H1 (cell line): ENCODE measurements around the gene TMEM220. TPM values are rescaled to one million over a fixed set of nuclear protein-coding genes. Genes with fewer than 3 reads are reported as not detected.

Experiments
- CTCF ChIA-PET: fragments of 300-600 bp; sonication (Branson Sonifier 250); formaldehyde crosslinking; loops from one replicate; lab custom pipeline; 2021; ENCODE audit not compliant: partially characterized antibody; lab: Charles Lee
- POLR2A ChIA-PET: fragments of 300-600 bp; sonication (Branson Sonifier 250); formaldehyde crosslinking; loops from one replicate; lab custom pipeline; 2021; ENCODE audit warnings: inconsistent platforms; ENCODE audit not compliant: partially characterized antibody; lab: Charles Lee
- DNase-seq, 2 experiments: peaks; one replicate each; pipeline versions ENCODE4 v3.0.0 to v3.0.0-alpha.2; 2010 to 2022; ENCODE audit warnings: low spot score in 2 of 2, low read depth in 1 of 2, mixed read lengths in 1 of 2
- FAIRE-seq: peaks from 2 replicates; lab custom pipeline; 2011; peaks lifted over from hg19 to GRCh38; lab: Jason Lieb, UNC
- H2AFZ ChIP-seq: 2 replicates; pipeline ENCODE4 v1.8.1; 2012; ENCODE audit warnings: low read length, inconsistent platforms
- H2AK5ac ChIP-seq: 2 replicates; pipeline ENCODE4 v1.6.1; 2013; ENCODE audit warnings: low read depth, low read length
- H2BK120ac ChIP-seq: replicated peaks from 2 replicates; pipeline ENCODE3; 2013; ENCODE audit warnings: low read depth, low read length, inconsistent platforms
- H2BK12ac ChIP-seq: 2 replicates; pipeline ENCODE4 v1.6.1; 2013; ENCODE audit warnings: low read depth, low read length
- H2BK15ac ChIP-seq: 2 replicates; pipeline ENCODE4 v1.6.1; 2013; ENCODE audit warnings: low read length
- H2BK20ac ChIP-seq: 2 replicates; pipeline ENCODE4 v1.6.1; 2013; ENCODE audit warnings: low read length
- H2BK5ac ChIP-seq: 2 replicates; pipeline ENCODE4 v1.6.1; 2013; ENCODE audit warnings: low read depth, low read length
- H3K14ac ChIP-seq: 2 replicates; pipeline ENCODE4 v1.6.1; 2013; ENCODE audit warnings: inconsistent platforms; ENCODE audit not compliant: insufficient read length
- H3K18ac ChIP-seq: 2 replicates; pipeline ENCODE4 v1.6.1; 2013; ENCODE audit warnings: low read length; ENCODE audit errors: extremely low read depth
- H3K23ac ChIP-seq: 2 replicates; pipeline ENCODE4 v1.6.1; 2013; ENCODE audit warnings: inconsistent platforms; ENCODE audit not compliant: insufficient read length
- H3K23me2 ChIP-seq: 2 replicates; pipeline ENCODE4 v1.6.1; 2013; ENCODE audit warnings: low read depth, low read length
- H3K27ac ChIP-seq: 2 replicates; pipeline ENCODE4 v1.6.1; 2011; ENCODE audit warnings: low read depth, low read length, inconsistent platforms
- H3K27me3 ChIP-seq, 4 experiments: replicated peaks in 1 of 4; 1 replicate in 1 of 4; 2 replicates in 3 of 4; pipeline versions ENCODE4 v1.6.1 to v1.8.1; 2011 to 2013; ENCODE audit warnings: low read length in 3 of 4, mild to moderate bottlenecking in 3 of 4, inconsistent platforms in 2 of 4, mixed read lengths in 2 of 4, moderate library complexity in 1 of 4; ENCODE audit not compliant: control insufficient read depth in 3 of 4, insufficient read depth in 3 of 4; ENCODE audit errors: extremely low read depth in 1 of 4
- H3K36me3 ChIP-seq, 4 experiments: 2 replicates each; pipeline versions ENCODE4 v1.6.1 to v1.8.1; 2011 to 2013; ENCODE audit warnings: mild to moderate bottlenecking in 4 of 4, low read length in 3 of 4, moderate library complexity in 2 of 4, control low read depth in 1 of 4, inconsistent platforms in 1 of 4; ENCODE audit not compliant: insufficient read depth in 4 of 4, control insufficient read depth in 2 of 4
- H3K4ac ChIP-seq: replicated peaks from 2 replicates; pipeline ENCODE3; 2013; ENCODE audit warnings: low read length, low read depth, mixed read lengths, inconsistent platforms; ENCODE audit not compliant: insufficient read length
- H3K4me1 ChIP-seq, 4 experiments: replicated peaks in 1 of 4; 1 replicate in 1 of 4; 2 replicates in 3 of 4; pipeline versions ENCODE4 v1.6.1 to v1.8.1; 2011 to 2013; ENCODE audit warnings: low read length in 3 of 4, inconsistent platforms in 2 of 4, mixed read lengths in 1 of 4; ENCODE audit not compliant: insufficient read depth in 4 of 4, control insufficient read depth in 3 of 4
- H3K4me2 ChIP-seq, 2 experiments: 2 replicates each; pipeline versions ENCODE4 v1.6.1 to v1.8.1; 2011 to 2013; ENCODE audit warnings: low read depth in 2 of 2, low read length in 2 of 2, control low read depth in 1 of 2, inconsistent platforms in 1 of 2, mild to moderate bottlenecking in 1 of 2; ENCODE audit not compliant: insufficient read depth in 1 of 2
- H3K4me3 ChIP-seq, 4 experiments: fragments of 200-600, 300-600 bp in 1 of 4; sonication (generic), shearing (Covaris generic), sonication (Bioruptor Twin) in 1 of 4; 2 replicates each; pipeline versions ENCODE4 v1.5.1 to v1.8.1; 2011 to 2016; ENCODE audit warnings: low read length in 4 of 4, low read depth in 3 of 4, control low read depth in 2 of 4, inconsistent platforms in 2 of 4, mild to moderate bottlenecking in 2 of 4, mixed read lengths in 1 of 4, moderate library complexity in 1 of 4; ENCODE audit not compliant: insufficient read depth in 2 of 4; ENCODE audit errors: extremely low read depth in 1 of 4
- H3K56ac ChIP-seq: replicated peaks from 2 replicates; pipeline ENCODE3; 2013; ENCODE audit warnings: low read depth, mild to moderate bottlenecking, mixed read lengths, low read length, inconsistent platforms; ENCODE audit not compliant: insufficient read length
- H3K79me1 ChIP-seq: 2 replicates; pipeline ENCODE4 v1.6.1; 2013; ENCODE audit warnings: low read depth, low read length, control low read depth
- H3K79me2 ChIP-seq, 2 experiments: 2 replicates each; pipeline versions ENCODE4 v1.6.1 to v1.8.1; 2012 to 2013; ENCODE audit warnings: low read length in 2 of 2, mild to moderate bottlenecking in 2 of 2, inconsistent platforms in 1 of 2; ENCODE audit not compliant: insufficient read depth in 2 of 2, control insufficient read depth in 1 of 2
- H3K9ac ChIP-seq, 4 experiments: replicated peaks in 1 of 4; 1 replicate in 1 of 4; 2 replicates in 3 of 4; pipeline versions ENCODE4 v1.6.1 to v1.8.1; 2011 to 2013; ENCODE audit warnings: low read depth in 3 of 4, low read length in 3 of 4, control low read depth in 2 of 4, mild to moderate bottlenecking in 2 of 4, moderate library complexity in 2 of 4, inconsistent platforms in 1 of 4; ENCODE audit errors: extremely low read depth in 1 of 4
- H3K9me3 ChIP-seq, 2 experiments: 2 replicates each; pipeline versions ENCODE4 v1.6.1 to v1.8.1; 2012 to 2013; ENCODE audit warnings: mild to moderate bottlenecking in 2 of 2, moderate library complexity in 2 of 2, control low read depth in 1 of 2, inconsistent platforms in 1 of 2, low read depth in 1 of 2, low read length in 1 of 2, mixed read lengths in 1 of 2; ENCODE audit not compliant: insufficient read depth in 2 of 2
- H4K20me1 ChIP-seq, 2 experiments: replicated peaks in 1 of 2; 2 replicates each; pipeline versions ENCODE3 to v1.8.1; 2011 to 2013; ENCODE audit warnings: inconsistent platforms in 2 of 2, low read length in 2 of 2, mild to moderate bottlenecking in 1 of 2; ENCODE audit not compliant: insufficient read depth in 2 of 2, control insufficient read depth in 1 of 2
- H4K5ac ChIP-seq: 2 replicates; pipeline ENCODE4 v1.6.1; 2013; ENCODE audit warnings: low read length, low read depth, mixed read lengths, inconsistent platforms; ENCODE audit not compliant: insufficient read length
- H4K8ac ChIP-seq: 2 replicates; pipeline ENCODE4 v1.8.0; 2013; ENCODE audit warnings: mild to moderate bottlenecking, moderate library complexity, low read length, inconsistent platforms; ENCODE audit not compliant: insufficient read depth; ENCODE audit errors: extremely low read depth
- H4K91ac ChIP-seq: replicated peaks from 2 replicates; pipeline ENCODE3; 2013; ENCODE audit warnings: low read length, mixed read lengths, inconsistent platforms; ENCODE audit not compliant: insufficient read length
- BACH1 ChIP-seq: IDR thresholded peaks from 2 replicates; pipeline ENCODE4 v1.6.1; 2012; ENCODE audit warnings: low read length, improper control_type of control experiment
- BRCA1 ChIP-seq: IDR thresholded peaks from 2 replicates; pipeline ENCODE4 v1.6.1; 2012; ENCODE audit warnings: low read depth, low read length, improper control_type of control experiment
- CHD2 ChIP-seq: IDR thresholded peaks from 2 replicates; pipeline ENCODE4 v1.6.1; 2012; ENCODE audit warnings: low read length, improper control_type of control experiment
- GTF2F1 ChIP-seq: IDR thresholded peaks from 2 replicates; pipeline ENCODE4 v1.6.1; 2012; ENCODE audit warnings: low read depth, low read length, improper control_type of control experiment, borderline replicate concordance
- JUND ChIP-seq: IDR thresholded peaks from 2 replicates; pipeline ENCODE4 v1.6.1; 2011; ENCODE audit warnings: mild to moderate bottlenecking, improper control_type of control experiment, low read length
- MAFK ChIP-seq: IDR thresholded peaks from 2 replicates; pipeline ENCODE4 v1.6.1; 2012; ENCODE audit warnings: low read depth, mild to moderate bottlenecking, improper control_type of control experiment, low read length
- PHF8 ChIP-seq: fragments of 200-600 bp; sonication (generic); conservative IDR thresholded peaks from 2 replicates; pipeline ENCODE4 v1.7.1; 2012; ENCODE audit warnings: low read depth, mild to moderate bottlenecking, inconsistent platforms, low read length, moderate library complexity
- POLR2A ChIP-seq, 2 experiments: IDR thresholded peaks; 1 replicate in 1 of 2; 2 replicates in 1 of 2; pipeline ENCODE4 v1.6.1; 2011; ENCODE audit warnings: low read depth in 2 of 2, low read length in 2 of 2, mild to moderate bottlenecking in 2 of 2; ENCODE audit errors: control extremely low read depth in 1 of 2
- TAF1 ChIP-seq: IDR thresholded peaks from 2 replicates; pipeline ENCODE4 v1.6.1; 2011; ENCODE audit warnings: mild to moderate bottlenecking, low read depth, low read length
- WGBS, 2 experiments: shearing (Covaris generic) in 1 of 2; methylation state at CpG; one replicate each; pipeline versions ENCODE4 v1.1.6 to v1.1.7; 2013 to 2015; ENCODE audit warnings: low lambda C conversion rate in 2 of 2, mixed read lengths in 2 of 2, inconsistent platforms in 1 of 2, low coverage in 1 of 2, missing lambda C conversion rate in 1 of 2; ENCODE audit not compliant: insufficient replicate concordance in 2 of 2, insufficient coverage in 1 of 2, insufficient read length in 1 of 2; ENCODE audit errors: extremely low coverage in 1 of 2, missing lambda C conversion rate in 1 of 2; 5-methylcytosine and 5-hydroxymethylcytosine counted together
- polyA plus RNA-seq, 7 experiments: library from polyadenylated mRNA; depleted of rRNA in 3 of 7; stranded (reverse) in 5 of 7; unstranded in 2 of 7; fragments of >200 nt in 5 of 7; fragments of 200-250 nt in 2 of 7; gene quantifications; 1 replicate in 5 of 7; 2 replicates in 1 of 7; 4 replicates in 1 of 7; pipeline versions ENCODE4 v1.2.1 to v1.2.3, GENCODE V29; 2011 to 2013; ENCODE audit warnings: missing spikeins in 2 of 7, mixed read lengths in 2 of 7
- total RNA-seq: library from RNA; stranded (reverse); fragmentation: NEBNext Ultra II Directional; extraction: Animal tissue kit (Norgen Biotek cat#: 25700); gene quantifications from 2 replicates; pipeline ENCODE4 v1.2.1, GENCODE V29; 2021
- TF ChIP-seq, protein P1 (sequence below): IDR thresholded peaks from 2 replicates; pipeline ENCODE4 v1.6.1; 2012; ENCODE audit warnings: low read length, inconsistent platforms

Gene TMEM220
- total and polyA plus RNA-seq, 2 of the 8 experiments (the other 6 are each of a cell fraction or from before 2014, with no cell fraction given): 3.8 to 4.1 TPM

DNA sequence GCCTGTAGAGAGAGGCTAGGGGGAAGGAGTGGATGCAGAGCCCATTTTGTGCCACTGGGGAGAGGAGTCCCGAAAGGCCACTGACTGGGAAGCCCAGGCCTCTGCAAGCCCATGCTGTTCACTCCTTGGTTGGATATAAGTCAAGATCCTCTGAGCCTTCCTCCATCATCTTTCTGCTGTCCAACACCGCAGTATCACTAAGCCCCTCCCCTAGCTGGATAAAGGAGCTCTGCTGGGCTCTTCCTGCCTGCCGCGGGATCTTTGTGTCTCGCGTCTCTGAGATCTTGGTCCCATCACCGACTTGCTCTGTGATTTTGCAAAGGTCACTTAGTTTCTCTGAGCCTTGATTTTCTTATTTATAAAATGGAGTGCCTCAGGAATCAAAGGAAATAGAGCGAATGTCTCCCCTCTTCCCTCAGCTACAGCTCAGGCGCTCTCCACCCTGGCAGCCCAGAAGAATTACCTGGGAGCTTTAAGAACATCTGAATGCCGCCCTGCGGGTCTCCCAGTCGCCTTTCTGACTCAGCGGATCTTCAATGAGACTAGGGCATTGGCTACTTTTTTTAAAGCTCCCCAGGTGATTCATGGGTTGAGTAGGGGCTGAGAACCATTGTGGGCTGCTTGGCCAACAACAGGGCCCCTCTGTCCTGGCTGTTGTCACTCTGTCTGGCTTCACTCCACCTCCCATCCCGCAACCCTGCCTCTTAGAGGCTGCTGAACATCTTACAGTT, 25.2 kb upstream of the TMEM220 start:
- CTCF ChIA-PET: interaction anchor here (0.6 to 4.8 kb wide), 13 partner anchors 13 to 1001 kb away, joined by 3 to 40 read pairs (median 4); no protein-coding TSS in a partner anchor
- Histone ChIP-seq H2AFZ (peak overlapping the region; percentile 86; the same call in 1 of the 2 replicates), H3K4me2 (peak overlapping the region; percentile 71 to 99)
- no peak for TF ChIP-seq JUND
- 0 out of 2 replicates have a peak, but pooled peaks have one; percentile 3 for TF ChIP-seq PHF8
- TF ChIP-seq GTF2F1: no peak
- 0 out of 3 replicates have a peak, but pooled peaks of 1 of the 2 experiments have one; percentile 49 for TF ChIP-seq POLR2A (IDR thresholded peaks at IDR 0.05; ENCODE audit: control extremely low read depth in 1 of 2, low read depth in 2 of 2, low read length in 2 of 2)
- TF ChIP-seq, protein P1, sequence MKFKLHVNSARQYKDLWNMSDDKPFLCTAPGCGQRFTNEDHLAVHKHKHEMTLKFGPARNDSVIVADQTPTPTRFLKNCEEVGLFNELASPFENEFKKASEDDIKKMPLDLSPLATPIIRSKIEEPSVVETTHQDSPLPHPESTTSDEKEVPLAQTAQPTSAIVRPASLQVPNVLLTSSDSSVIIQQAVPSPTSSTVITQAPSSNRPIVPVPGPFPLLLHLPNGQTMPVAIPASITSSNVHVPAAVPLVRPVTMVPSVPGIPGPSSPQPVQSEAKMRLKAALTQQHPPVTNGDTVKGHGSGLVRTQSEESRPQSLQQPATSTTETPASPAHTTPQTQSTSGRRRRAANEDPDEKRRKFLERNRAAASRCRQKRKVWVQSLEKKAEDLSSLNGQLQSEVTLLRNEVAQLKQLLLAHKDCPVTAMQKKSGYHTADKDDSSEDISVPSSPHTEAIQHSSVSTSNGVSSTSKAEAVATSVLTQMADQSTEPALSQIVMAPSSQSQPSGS: no peak
- peak; percentile 32; the same call in 1 of the 2 replicates for TF ChIP-seq BRCA1
- peak; percentile 84 for TF ChIP-seq CHD2
- 0 out of 2 replicates have a peak, but pooled peaks have one; percentile 43 for TF ChIP-seq TAF1
- 0 out of 2 replicates have a peak, but pooled peaks have one; percentile 25 for TF ChIP-seq MAFK
- TF ChIP-seq BACH1: peak; percentile 84

More for the DNA sequence above, 25.2 kb upstream of the TMEM220 start:
- H3K23ac ChIP-seq: no peak overlapping the region
- 3% methylated on average over 14 of the region's 14 CpGs; no CpG with 5 or more reads in 1 of the 2 experiments for WGBS, 2 experiments
- no peaks in the 10 kb centered on the region for H3K9me3 ChIP-seq
- H3K4me1 ChIP-seq: peaks cover 9 to 20% (median 14%) of the 10 kb centered on the region in 4 experiments
- peaks cover 4% of the 10 kb centered on the region; the same call in 1 of the 2 replicates for H3K23me2 ChIP-seq
- H2BK20ac ChIP-seq: peak overlapping the region; percentile 67; the same call in 1 of the 2 replicates
- H4K91ac ChIP-seq: peak overlapping the region; percentile 1
- H3K36me3 ChIP-seq: no peaks in the 10 kb centered on the region
- POLR2A ChIA-PET: interaction anchor here (0.8 to 1.3 kb wide), 4 partner anchors 9 to 36 kb away, joined by 3 to 6 read pairs (median 4); no protein-coding TSS in a partner anchor
- 0 out of 2 replicates have a peak overlapping the region, but pooled peaks have one; percentile 28 for H2AK5ac ChIP-seq
- peak overlapping the region; percentile 81; the same call in 1 of the 2 replicates for H2BK5ac ChIP-seq
- H3K27me3 ChIP-seq: no peaks in the 10 kb centered on the region
- H3K18ac ChIP-seq: peak overlapping the region; percentile 88
- H3K56ac ChIP-seq: no peak overlapping the region
- no peak overlapping the region for H2BK120ac ChIP-seq
- H4K5ac ChIP-seq: peak overlapping the region; percentile 8
- no peaks in the 10 kb centered on the region for H3K79me1 ChIP-seq
- no peak overlapping the region for H4K8ac ChIP-seq
- H2BK12ac ChIP-seq: peak overlapping the region; percentile 90
- H3K27ac ChIP-seq: 0 out of 2 replicates have a peak overlapping the region, but pooled peaks have one; percentile 57
- peak; percentile 60 for FAIRE-seq
- no peaks in the 10 kb centered on the region for H3K79me2 ChIP-seq
- no peak overlapping the region for H3K14ac ChIP-seq
- no peak overlapping the region for H3K4ac ChIP-seq
- no peaks in the 10 kb centered on the region for H4K20me1 ChIP-seq
- DNase-seq: peak in 1 of 2 experiments; percentile 65
- peak overlapping the region in 2 of 4 experiments; percentile 21 to 51; a peak in 4 of 7 replicates for H3K9ac ChIP-seq
- peak overlapping the region; percentile 98; the same call in 1 of the 2 replicates for H2BK15ac ChIP-seq
- H3K4me3 ChIP-seq: peak overlapping the region; percentile 28 to 57 (median 48); a peak in 7 of 8 replicates
